K562 (cell line): ENCODE data around the gene SEPHS2. TPM values are rescaled to one million over a fixed set of nuclear protein-coding genes. Genes with fewer than 3 reads are reported as not detected.

ENCODE experiments used
- C11orf30 ChIP-seq: fragments of 450-650 bp; IDR thresholded peaks from 2 replicates; pipeline ENCODE4 v1.6.1; 2016; ENCODE audit warnings: low read depth, mild to moderate bottlenecking
- DPF2 ChIP-seq: fragments of 450-650 bp; IDR thresholded peaks from 2 replicates; pipeline ENCODE4 v1.6.1; 2016
- GATA2 ChIP-seq: sonication (generic); formaldehyde crosslinking; IDR thresholded peaks from 2 replicates; pipeline ENCODE4 v1.4.0; 2020; ENCODE audit warnings: mild to moderate bottlenecking, missing genetic modification reagents
- HDAC1 ChIP-seq, 2 experiments: fragments of 450-650 bp; IDR thresholded peaks; 2 replicates each; pipeline ENCODE4 v1.6.1; 2016 to 2017; ENCODE audit warnings: inconsistent platforms in 1 of 2, mild to moderate bottlenecking in 1 of 2, moderate library complexity in 1 of 2
- PRPF4 ChIP-seq: fragments of 200-400 bp; formaldehyde crosslinking; IDR thresholded peaks from one replicate; pipeline ENCODE4 v1.6.1; 2017; ENCODE audit warnings: low read length, low read depth, mild to moderate bottlenecking; ENCODE audit not compliant: insufficient read depth, poor library complexity, severe bottlenecking
- RBM14 ChIP-seq: fragments of 200-400 bp; formaldehyde crosslinking; IDR thresholded peaks from 2 replicates; pipeline ENCODE4 v1.6.1; 2018; ENCODE audit warnings: low read depth, mild to moderate bottlenecking, low read length, moderate library complexity, borderline replicate concordance; ENCODE audit not compliant: insufficient read depth
- SOX6 ChIP-seq: fragments of 450-650 bp; IDR thresholded peaks from 2 replicates; pipeline ENCODE4 v1.6.1; 2014; ENCODE audit warnings: mild to moderate bottlenecking
- STAG1 ChIP-seq: sonication (generic); formaldehyde crosslinking; IDR thresholded peaks from 2 replicates; pipeline ENCODE4 v1.5.0; 2020; ENCODE audit warnings: missing genetic modification reagents, borderline replicate concordance
- ZEB2 ChIP-seq: fragments of 450-650 bp; IDR thresholded peaks from 2 replicates; pipeline ENCODE4 v1.6.1; 2016
- ZNF444 ChIP-seq: fragments of 250-450 bp; sonication (Bioruptor Pico); IDR thresholded peaks from 2 replicates; pipeline ENCODE4 v1.4.0; 2020; ENCODE audit warnings: mild to moderate bottlenecking, moderate library complexity
- polyA plus RNA-seq, 8 experiments: library from polyadenylated mRNA; depleted of rRNA in 4 of 8; stranded (reverse) in 5 of 8; unstranded in 3 of 8; fragments of >200 nt; fragmentation: Nextera tagmentation in 2 of 8; fragmentation: Illumina TruSeq in 1 of 8; extraction: Ambion mirVana in 2 of 8; extraction: Trizol in 1 of 8; gene quantifications; 2 replicates each; pipeline versions ENCODE4 v1.2.1 to v1.2.3, GENCODE V29; 2011 to 2014; ENCODE audit warnings: inconsistent platforms in 1 of 8, missing spikeins in 1 of 8
- total RNA-seq, 7 experiments: library from RNA; depleted of rRNA in 6 of 7; stranded (reverse); fragments of >200 nt in 6 of 7; fragmentation: Illumina TruSeq in 2 of 7; extraction: Trizol in 2 of 7; gene quantifications; 2 replicates each; pipeline versions ENCODE4 v1.2.1 to v1.2.3, GENCODE V29; 2011 to 2021; ENCODE audit warnings: low replicate concordance in 1 of 7
- TF ChIP-seq, protein P1 (sequence below): fragments of 450-650 bp; formaldehyde crosslinking; IDR thresholded peaks from 2 replicates; pipeline ENCODE4 v1.4.0; 2022; ENCODE audit warnings: mild to moderate bottlenecking, moderate library complexity
- TF ChIP-seq, protein P2 (sequence below): sonication (generic); formaldehyde crosslinking; IDR thresholded peaks from 2 replicates; pipeline ENCODE4 v1.8.1; 2023; ENCODE audit warnings: mild to moderate bottlenecking, missing genetic modification reagents, moderate library complexity
- TF ChIP-seq, protein P3 (sequence below), 2 experiments: fragments of 450-650 bp in 1 of 2; sonication (generic) in 1 of 2; formaldehyde crosslinking in 1 of 2; IDR thresholded peaks in 1 of 2; conservative IDR thresholded peaks in 1 of 2; 2 replicates each; pipeline versions ENCODE4 v1.6.1 to v1.8.1; 2016 to 2023; ENCODE audit warnings: mild to moderate bottlenecking in 2 of 2, moderate library complexity in 2 of 2, inconsistent platforms in 1 of 2, missing genetic modification reagents in 1 of 2

The SEPHS2 gene
- total and polyA plus RNA-seq, 9 of the 15 experiments (the other 6 are each of a cell fraction or from before 2014, with no cell fraction given): 20.9 to 90.6 (median 43.4) TPM

DNA sequence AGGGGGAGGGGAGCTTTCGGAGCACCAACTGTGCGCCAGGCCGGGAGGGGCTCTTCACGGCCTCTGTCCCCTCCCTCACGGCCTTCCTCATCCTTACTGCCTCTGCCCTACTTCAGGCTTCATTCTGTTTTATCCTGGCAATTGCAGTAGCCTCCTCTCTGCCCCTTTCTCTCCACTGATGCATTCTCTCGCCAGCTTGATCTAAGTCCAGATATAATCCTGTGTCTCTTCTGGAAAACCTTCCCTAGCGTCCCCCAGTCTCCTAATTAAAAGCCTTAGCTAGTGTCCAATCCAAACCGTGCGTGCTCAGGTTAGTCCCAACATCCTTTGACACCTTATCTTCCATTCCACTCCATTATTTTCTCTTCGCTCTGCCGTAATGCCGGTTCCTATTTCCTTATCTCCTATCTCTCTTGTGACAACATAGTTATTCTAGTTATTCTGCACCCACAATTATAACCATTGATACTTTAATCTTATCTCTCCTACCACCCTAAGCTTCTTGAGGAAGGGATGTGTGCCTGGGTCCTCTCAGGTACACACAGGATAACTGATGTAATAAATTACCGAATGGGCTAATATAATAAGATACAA is 49.6 kb downstream of the SEPHS2 start (continued):
- TF ChIP-seq PRPF4 (peak; percentile 2), DPF2 (0 out of 2 replicates have a peak, but pooled peaks have one; percentile 38), STAG1 (CRISPR knock-in tag) (no peak), SOX6 (peak; percentile 15; the same call in 1 of the 2 replicates), GATA2 (CRISPR knock-in tag) (peak; percentile 69), RBM14 (no peak), C11orf30 (no peak), ZEB2 (peak; percentile 9; the same call in 1 of the 2 replicates), ZNF444 (CRISPR knock-in tag) (no peak), HDAC1 (IDR thresholded peaks at IDR 0.05) (peak in 1 of 2 experiments; percentile 5; a peak in 1 of 4 replicates)
- TF ChIP-seq, protein P1, sequence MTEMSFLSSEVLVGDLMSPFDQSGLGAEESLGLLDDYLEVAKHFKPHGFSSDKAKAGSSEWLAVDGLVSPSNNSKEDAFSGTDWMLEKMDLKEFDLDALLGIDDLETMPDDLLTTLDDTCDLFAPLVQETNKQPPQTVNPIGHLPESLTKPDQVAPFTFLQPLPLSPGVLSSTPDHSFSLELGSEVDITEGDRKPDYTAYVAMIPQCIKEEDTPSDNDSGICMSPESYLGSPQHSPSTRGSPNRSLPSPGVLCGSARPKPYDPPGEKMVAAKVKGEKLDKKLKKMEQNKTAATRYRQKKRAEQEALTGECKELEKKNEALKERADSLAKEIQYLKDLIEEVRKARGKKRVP (CRISPR knock-in tag): no peak
- TF ChIP-seq, protein P2, sequence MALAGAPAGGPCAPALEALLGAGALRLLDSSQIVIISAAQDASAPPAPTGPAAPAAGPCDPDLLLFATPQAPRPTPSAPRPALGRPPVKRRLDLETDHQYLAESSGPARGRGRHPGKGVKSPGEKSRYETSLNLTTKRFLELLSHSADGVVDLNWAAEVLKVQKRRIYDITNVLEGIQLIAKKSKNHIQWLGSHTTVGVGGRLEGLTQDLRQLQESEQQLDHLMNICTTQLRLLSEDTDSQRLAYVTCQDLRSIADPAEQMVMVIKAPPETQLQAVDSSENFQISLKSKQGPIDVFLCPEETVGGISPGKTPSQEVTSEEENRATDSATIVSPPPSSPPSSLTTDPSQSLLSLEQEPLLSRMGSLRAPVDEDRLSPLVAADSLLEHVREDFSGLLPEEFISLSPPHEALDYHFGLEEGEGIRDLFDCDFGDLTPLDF: no peak
- TF ChIP-seq, protein P3, sequence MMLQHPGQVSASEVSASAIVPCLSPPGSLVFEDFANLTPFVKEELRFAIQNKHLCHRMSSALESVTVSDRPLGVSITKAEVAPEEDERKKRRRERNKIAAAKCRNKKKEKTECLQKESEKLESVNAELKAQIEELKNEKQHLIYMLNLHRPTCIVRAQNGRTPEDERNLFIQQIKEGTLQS (IDR thresholded peaks at IDR 0.05): no peak
- TF ChIP-seq, protein P3 (CRISPR knock-in tag; conservative IDR thresholded peaks at IDR 0.05): no peak
